HG03064 (cell line): Measurements from ENCODE around the gene CA5A.
"Not testable (repeated sequence)": the region's sequence is repeated elsewhere in the genome, so short reads cannot be mapped to it uniquely, and the experiment has no call there.

Source experiments
- ATAC-seq: cut with Tn5 transposase; IDR thresholded peaks from one replicate; pipeline ENCODE4 v1.9.1; 2021; ENCODE audit warnings: low read depth; ENCODE audit not compliant: unreplicated experiment

Gene CA5A

DNA sequence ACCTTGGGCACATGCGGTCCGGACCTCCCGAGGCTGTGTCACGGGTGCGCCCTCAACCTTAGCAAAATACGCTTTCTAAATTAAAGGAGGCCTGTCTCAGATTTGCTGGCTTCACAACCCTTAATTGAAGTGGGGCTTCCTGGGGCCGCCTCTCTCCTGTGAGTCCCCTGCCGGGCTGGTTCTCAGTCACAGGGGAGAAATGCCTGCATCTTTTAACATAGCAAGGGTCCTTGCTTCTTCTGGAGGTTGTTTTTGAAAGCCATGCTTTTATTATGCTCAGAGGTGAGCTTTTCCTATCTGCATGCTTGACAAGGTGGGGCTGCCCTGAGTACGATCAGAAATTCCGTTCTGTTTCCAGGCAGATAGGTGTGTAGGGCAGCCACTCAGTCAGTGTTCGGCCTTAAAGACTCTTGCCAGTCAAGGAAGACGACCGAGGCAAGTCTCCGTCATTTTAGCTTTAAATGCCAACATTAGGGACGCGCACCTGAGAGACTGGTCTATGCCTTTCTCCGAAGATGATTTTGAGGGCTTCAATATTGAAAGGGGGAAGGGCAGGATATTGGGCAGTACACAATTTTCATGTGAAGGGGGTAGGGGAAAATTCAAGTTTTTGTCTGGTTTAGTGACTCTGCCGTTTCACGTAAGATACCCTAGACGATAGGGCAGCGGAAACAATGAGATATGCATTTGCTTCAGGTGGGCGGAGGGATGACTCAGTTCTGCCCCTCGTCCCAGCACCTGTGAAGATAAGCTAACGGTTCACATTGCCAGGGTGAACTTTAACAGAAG lies 61.5 kb downstream of the CA5A start:
- ATAC-seq = no peak

DNA sequence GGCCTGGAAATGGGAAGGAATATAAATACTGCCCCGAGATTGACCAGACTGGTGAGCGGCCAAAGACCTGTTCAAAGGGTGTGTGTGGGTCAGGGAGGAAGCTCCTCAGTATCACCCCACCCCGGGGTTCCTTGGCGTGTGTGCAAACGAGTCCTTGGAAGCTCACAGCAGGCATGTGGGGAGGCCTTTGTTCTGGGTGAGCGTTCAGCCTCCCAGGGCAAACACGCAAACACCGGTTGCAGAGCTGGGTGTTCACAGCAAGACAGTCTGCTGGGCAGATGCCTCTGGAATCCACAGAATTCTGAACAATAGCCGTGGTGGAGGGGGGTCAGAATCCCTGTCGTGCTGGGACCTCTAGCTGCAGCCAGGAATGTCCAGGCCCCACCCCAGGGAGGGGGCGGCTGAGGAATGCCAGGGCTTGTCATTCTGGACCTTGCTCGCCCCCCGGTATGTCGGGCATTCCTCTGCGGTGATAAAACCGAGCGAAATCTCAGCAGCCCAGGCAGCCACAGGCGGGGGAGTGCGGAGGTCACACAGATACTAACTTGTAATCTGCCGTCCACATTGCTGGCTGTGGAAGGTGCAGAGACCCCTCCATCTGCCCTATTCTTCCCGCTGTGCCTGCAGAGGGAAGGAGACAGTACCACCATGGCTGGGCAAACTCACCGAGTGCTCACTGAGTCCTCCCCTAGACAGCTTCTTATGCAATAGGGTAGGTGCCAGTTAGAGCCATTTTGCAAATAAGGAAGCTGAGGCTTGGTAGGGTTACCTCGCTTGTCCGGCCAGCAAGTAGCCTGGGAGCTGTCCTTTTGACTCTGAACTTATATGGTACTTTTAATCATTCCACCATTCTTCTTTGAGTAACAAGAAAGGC lies 65.7 kb downstream of the CA5A start:
- not testable (repeated sequence) for ATAC-seq

DNA sequence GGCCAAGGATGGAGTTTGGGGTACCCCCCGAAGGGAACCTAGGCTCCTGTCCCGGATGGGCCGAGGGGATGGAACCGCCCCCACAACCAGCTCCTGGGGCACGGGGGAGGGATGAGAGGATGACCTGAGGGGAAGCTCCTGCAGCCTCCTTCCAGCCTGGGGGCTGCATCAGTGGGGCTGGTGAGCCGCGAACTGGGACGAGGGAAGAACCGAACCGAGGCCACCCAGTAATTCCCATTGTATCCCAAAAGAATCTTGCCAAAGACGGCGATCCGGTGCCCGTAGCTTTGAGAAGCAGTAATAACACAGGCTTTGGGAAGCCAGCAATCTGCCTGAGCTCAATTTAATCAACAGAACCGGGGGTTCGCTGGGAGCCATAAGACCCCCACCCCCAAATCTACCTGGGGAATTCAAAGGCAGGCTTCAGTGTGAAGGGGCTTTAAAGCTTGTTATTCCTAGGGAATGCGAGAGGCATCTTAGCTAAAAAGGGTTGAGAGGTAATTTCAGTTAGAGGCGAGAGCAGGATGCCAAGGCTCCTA lies 66.4 kb downstream of the CA5A start:
- not testable (repeated sequence) for ATAC-seq

DNA sequence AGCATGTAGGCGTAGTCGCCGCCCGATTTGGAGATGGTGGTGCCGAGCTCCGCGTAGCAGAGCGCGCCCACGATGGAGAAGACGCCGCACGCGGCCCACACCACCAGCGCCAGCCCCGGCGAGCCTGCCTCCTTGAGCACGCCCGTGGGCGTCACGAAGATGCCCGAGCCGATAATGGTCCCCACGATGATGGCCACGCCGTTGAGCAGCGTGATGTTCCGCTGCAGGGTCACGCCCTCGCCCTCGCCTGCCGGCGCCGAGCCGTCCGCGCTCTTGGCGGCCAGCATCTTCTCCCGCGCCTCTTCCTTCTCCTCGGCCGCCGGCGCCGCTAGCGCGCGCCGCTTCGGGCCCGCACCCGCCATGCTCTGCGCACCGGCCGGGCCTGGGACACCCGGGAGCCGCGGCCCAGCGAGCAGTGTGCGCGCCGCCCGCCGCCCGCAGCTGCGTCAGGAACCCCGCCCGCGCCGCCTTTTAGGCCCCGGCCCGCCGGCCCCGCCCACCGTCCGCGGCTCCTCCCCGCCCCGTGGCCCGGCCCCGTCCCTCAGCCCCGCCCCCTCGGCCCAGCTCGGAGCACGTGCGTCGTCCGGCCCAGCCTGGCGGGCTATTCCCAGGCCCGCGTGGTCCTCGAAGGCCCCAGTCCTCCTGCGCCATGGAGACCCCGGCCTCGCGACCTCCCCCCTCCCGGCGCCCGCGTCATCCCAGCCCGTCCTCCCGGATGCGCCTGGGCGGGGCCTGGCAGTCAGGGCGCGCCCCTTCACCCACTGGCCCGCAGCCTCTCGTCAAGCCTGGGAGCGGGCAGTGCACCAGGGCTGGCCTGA lies 67.1 kb downstream of the CA5A start, which contains the start of gene SLC7A5:
Gene SLC7A5, minus strand, starts transcription at position 447 of the 818 bp plus-strand sequence. Its CDS starts 85 bp downstream, at position 362.
- not testable (repeated sequence) for ATAC-seq

DNA sequence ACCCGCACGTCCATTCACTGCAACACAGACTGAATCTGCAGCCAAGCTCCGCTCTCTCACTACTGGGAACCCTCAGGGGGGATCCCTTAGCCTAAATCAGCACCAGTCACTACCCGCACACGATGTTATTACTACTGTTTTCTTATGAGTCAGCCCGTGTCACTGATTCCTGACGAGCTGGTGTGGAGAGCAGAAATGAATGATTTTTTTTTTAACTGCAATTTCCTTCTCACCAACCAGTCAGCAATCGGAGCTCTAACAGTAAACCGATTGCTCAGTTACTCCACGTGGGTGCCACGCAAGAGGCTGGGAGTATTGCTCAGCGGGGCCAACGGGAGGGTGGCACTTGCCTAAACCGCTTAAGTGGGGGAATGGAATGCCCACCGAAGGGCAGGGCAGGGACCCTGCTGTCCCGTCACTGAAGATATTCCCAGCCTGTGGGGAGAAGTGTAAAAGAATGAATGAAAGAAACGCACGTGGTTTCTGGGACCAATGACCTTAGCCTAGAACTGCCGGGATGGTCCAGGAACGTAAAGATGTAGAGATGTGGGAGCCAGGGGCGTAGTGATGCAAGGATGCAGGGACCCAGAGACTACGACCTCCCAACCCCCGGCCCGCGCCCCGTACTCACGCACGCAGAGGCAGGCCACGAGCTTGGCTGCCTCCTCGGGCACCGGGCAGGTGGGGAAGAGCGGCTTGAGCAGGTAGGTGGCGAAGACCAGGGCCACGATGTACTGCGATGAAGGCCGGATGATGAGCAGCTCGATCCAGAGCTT lies 67.9 kb downstream of the CA5A start:
- not testable (repeated sequence) for ATAC-seq

DNA sequence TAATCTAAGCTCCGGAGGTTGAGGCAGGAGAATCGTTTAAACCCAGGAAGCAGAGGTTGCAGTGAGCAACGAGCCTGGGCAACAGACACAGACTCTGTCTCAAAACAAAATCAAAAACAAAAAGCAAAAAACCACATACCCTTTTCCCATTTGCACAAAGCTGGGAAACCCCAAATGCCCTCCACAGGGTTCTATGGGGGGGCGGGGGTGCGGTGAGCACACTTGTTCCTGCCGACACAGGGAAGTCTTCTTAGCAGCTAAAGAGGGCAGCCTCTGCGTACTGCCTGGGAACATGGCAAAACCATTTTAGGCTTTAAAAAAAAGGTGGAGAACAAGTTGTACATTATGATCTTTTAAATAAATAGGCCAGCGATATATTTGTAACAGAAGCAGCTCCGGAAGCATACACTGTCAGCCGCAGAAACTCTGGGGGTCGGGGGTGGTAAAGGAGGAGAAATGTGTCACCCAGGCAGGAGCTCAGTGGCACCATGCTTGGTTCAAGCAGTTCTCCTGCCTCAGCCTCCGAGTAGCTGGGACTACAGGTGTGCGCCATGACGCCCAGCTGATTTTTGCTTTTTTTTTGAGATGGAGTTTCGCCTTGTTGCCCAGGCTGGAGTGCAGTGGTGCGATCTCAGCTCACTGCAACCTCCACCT lies 70.3 kb downstream of the CA5A start:
- not testable (repeated sequence) for ATAC-seq

DNA sequence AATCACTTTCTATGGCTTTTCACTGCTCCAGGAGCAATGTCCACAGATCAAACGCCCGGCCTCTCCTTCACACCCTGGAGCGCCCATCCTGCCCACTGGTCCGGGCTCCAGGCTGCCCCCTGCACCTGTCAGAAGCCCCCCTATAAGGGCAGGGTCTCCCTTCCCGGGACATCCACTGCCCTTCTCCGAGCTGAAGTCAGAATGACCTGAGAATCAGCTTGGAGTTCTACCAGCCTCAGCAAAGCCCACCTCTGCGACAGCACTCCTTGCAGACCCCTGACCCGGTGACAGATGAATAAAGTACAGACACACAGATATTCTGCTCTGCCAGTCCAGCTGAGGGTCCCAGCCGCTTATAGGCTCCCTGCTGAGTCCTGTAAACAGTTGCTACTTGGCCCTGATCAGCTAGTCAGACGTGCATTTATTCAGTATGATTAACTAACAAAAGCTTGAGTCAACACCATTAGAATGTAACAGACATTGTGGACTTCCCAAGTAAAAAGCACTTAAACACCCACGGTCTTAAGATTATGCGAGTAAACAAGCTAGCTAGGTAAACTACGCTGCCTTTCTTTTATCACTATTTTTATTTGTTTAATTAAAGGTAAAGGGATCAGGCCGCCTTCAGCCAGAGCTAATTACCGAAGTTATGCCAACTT lies 71.9 kb downstream of the CA5A start:
- no peak for ATAC-seq

DNA sequence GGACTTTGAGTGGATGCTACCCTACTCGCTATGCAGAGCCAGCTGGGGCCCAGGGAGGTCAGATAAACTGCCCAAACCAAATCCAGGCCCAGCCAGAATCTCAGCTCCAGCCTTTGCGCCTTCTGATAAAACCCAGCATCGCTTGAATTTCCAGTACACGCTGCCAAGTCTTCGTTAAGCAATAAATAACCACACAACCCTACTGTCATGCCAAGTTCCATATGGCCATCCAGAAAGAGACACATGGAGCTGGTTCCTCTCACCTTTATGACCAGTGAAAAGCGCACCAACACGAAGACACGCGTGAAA lies 73.0 kb downstream of the CA5A start:
- not testable (repeated sequence) for ATAC-seq

DNA sequence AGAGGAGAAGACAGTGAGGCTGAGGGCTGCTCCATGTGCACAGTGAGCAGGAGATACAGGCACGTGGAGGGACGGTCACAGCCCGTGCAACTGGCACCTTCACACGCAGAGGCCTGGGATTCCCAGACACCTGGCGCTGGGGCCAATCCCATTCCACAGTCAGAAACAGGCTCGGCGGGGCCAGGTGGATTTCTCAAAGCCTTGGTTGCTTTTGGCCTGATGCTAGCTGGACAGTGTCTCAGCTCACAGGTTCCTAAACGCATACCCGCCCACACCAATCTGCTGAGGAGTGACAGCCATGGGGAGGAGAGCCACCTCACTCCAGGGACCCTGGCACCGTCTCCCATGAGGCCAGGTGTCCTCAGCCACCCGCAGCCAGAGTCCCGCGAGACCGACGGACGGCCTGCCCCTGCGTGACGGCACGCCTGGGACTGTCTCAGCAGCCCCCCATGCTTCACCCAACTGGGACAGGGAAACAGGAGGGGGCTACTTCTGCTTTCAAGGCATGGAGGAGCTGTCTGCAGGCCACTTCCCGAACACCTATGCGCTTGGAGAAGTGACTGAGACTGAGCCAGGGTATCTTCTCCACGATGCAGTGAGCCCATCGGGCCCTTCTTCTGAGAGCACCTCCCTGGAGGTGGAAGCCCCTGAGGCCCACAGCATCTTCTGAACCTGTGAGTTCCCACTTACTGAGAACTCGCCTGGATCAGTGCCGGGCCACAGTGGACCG lies 73.6 kb downstream of the CA5A start:
- not testable (repeated sequence) for ATAC-seq

DNA sequence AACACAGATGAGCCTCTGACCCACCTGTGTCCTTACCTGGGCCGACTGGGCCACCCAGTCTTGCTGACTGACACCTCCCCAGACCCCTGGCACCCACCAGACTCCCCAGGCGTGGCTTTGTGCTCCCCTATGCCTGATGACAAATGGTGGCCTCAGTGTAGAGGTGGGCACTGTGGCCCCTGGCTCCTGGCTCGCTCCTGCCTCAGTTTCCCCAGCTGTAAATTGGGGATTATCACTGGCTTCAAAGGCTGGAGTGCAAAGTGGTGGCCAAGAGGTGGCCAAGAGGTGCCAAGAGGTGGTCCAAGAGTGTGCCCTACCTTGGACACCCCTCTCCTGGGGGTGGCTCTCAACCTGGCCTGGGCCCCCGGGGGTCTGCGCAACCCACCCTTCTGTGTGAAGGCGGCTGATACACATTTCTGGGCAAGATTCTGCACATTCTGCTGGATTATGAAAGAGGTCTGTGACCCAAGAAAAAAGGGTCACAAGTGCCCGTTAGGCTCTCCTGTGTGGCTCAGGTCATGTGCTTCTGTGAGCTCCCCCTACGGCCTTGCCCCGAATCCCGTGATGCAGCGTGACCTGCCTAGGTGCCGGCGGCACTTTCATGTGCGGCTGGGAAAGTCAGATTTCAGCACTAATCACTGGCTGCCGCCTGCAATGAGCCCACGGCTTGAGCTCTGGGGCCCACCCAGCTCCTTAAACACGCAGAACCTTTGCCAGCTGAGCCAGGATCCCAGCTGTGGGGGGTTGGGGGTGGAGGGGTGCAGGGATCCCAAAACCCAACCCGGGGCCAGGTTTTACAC lies 74.8 kb downstream of the CA5A start:
- ATAC-seq = not testable (repeated sequence)

DNA sequence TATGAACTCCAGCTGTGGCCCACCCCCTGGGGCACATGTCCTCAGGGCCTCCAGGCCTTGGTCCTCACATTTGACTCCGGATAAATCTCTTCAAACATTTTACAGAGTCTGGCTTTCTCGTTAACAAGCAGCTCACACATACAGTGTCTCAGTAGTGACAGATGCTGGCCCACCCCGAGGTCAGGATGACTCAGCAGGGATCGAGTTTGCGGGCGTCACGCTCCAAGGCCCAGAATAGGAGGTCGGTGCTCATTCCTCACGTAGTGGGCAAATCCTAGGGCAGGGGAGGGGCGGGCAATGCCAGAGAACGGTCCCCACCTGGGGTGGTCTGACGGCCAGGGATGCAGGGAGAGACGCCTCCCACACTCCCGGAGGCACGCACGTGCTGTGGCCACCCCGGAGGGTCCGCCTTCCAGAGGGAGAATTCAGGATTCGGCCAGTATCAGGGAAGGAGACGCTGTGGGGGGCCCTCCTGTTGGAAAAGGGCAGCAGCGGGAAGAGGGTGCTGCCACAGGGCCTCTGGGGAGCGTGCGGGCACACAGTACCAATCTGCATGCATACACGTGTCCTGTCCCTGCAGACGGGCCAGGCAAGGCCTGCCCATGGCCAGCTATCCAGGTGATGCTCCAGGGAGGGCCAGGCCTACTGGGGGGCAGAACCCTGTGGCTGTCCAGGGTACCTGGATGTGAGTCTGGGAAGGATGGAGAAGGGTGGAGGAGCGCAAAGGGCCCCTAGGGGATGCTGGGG lies 75.6 kb downstream of the CA5A start:
- ATAC-seq = no peak

DNA sequence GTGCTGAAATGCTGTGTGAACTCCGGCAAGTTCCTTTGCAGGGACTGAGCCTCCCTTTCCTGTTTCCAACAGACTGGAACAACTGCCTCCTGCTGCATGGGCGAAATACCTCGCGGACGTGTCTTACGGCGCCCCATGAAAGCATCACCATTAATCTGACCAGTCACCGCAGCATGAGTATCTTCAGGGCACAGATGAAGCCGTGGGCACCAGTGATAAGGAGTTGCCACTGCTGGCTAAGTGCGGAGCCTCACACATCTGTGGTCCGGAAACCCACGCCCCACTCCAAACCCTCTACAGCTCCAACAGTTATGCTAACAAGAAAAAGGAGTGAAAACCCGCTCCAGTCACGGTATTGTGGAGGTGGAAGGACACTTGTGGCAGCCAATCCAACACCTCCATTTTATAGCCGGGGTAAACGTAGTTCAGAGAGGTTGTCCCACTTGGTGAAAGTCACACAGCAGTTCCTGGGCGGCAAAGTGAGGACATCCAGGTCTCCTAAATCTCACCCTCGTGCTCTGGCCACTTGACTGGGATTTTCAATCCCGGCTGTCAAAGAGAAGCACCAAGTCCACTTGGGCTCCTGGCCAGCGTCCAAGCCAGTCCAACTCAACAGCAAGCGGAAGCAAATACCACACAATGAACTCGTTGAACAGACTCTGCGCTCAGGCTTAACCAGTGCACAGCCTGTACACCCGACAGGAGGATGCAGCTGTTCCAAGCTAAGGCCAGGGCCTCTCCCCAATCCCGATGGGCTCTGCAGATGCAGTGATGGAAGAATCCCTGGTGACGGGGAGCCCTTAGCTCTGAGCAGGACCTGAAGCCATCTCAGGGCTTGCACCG lies 78.0 kb downstream of the CA5A start:
- ATAC-seq = not testable (repeated sequence)

DNA sequence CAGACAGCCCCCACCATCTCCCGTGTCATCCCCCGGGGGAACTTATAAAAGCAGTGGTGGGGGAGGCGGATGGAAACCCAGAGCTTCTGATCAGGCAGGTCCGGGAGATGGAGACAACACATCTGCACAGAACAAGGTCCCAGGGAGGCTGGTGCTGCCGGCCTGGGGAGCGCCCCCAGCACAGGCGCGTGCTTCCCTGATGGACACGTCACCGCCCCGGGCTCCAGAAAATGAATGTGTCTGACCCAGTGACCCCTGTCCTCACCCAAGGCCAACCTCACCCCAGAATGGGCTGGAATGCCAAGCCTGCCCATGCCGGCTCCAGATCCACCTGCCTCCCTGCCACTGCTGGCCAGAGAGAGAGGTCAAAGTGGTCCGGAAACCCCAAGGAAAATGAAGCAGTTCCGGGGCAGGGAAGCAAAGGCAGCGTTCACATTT lies 79.5 kb downstream of the CA5A start:
- ATAC-seq = no peak

DNA sequence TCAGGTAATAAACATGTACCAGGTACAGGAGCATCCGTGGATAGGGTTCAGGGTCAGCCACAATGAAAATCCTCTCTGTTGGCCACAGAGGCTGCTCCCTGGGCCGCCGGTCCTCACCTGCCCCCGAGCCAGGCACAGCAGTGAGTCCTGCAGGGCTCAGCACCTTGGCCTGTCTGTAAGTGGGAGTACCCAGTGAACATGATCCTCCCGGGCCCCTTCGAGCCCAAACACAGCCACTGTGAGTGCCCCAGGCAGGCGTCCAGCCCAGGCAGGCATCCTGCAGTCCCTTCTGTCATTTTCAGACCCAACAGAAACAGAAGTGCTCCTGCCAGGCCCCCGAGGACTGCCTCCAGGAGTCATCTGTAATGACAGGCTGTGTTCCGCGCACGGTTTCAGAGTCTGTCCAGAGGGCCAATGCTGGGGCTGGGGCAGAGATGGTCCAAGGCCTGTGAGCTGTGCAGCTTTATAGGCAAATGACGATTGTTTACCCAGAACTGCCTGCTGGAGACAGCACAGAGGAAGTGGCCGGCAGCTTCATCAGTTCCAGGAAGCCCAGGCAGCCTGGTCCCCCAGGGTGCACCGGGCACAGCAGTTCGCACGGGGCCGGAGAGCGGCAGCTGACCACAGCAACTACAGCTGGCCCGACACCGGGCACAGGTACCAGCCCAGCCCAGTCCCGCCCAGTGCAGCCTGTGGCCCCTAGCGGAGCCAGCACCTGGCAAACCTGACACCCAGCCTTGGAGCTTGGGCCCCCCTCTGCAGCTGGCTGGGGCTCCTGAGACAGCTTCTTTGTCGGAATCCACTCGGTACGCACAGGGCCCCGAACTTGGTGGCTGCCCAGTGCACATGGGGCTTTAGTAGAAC lies 80.2 kb downstream of the CA5A start:
- no peak for ATAC-seq
